ENCODE measurements around the gene CLBA1.

The CLBA1 gene

GRCh38 chr14:104993306-104993705 lies 7.7 kb downstream of the CLBA1 start:
- Histone ChIP-seq H3K27me3 (ENCODE audit: insufficient read depth, insufficient read length) (no peaks in the 10 kb centered on the region), H3K9ac (ENCODE audit: insufficient read length, low read depth) (no peak overlapping the region), H3K9me3 (ENCODE audit: insufficient read depth, low read length) (no peaks in the 10 kb centered on the region), H3K36me3 (ENCODE audit: insufficient read depth, insufficient read length, low read length) (peaks cover 66% of the 10 kb centered on the region), H3K4me3 (ENCODE audit: insufficient read length, low read depth) (no peak overlapping the region), H3K4me1 (ENCODE audit: insufficient read depth, insufficient read length) (no peaks in the 10 kb centered on the region)
- TF ChIP-seq SUZ12 (IDR thresholded peaks at IDR 0.05; ENCODE audit: extremely low read depth, insufficient read depth, insufficient read length) = no peak
- TF ChIP-seq ZNF274 (IDR thresholded peaks at IDR 0.05; ENCODE audit: low read depth, low read length) = no peak
- TF ChIP-seq YY1 (IDR thresholded peaks at IDR 0.05; ENCODE audit: insufficient read depth, insufficient read length) = no peak
- no peak for DNase-seq (ENCODE audit: low read depth, low spot score)

GRCh38 chr14:104993808-104994591 lies 8.4 kb downstream of the CLBA1 start:
- DNase-seq (ENCODE audit: low read depth, low spot score) = no peak
- Histone ChIP-seq H3K27me3 (ENCODE audit: insufficient read depth, insufficient read length) (no peaks in the 10 kb centered on the region), H3K36me3 (ENCODE audit: insufficient read depth, insufficient read length, low read length) (peaks cover 66% of the 10 kb centered on the region), H3K9me3 (ENCODE audit: insufficient read depth, low read length) (peaks cover under 1% of the 10 kb centered on the region; the same call in 1 of the 2 replicates), H3K4me3 (ENCODE audit: insufficient read length, low read depth) (no peak overlapping the region), H3K4me1 (ENCODE audit: insufficient read depth, insufficient read length) (no peaks in the 10 kb centered on the region), H3K9ac (ENCODE audit: insufficient read length, low read depth) (no peak overlapping the region)
- TF ChIP-seq ZNF274 (IDR thresholded peaks at IDR 0.05; ENCODE audit: low read depth, low read length) (no peak), SUZ12 (IDR thresholded peaks at IDR 0.05; ENCODE audit: extremely low read depth, insufficient read depth, insufficient read length) (no peak), YY1 (IDR thresholded peaks at IDR 0.05; ENCODE audit: insufficient read depth, insufficient read length) (no peak)

GRCh38 chr14:104994978-104995377 lies 9.4 kb downstream of the CLBA1 start:
- H3K9ac ChIP-seq (ENCODE audit: insufficient read length, low read depth) = no peak overlapping the region
- TF ChIP-seq YY1 (IDR thresholded peaks at IDR 0.05; ENCODE audit: insufficient read depth, insufficient read length) = no peak
- no peaks in the 10 kb centered on the region for H3K27me3 ChIP-seq (ENCODE audit: insufficient read depth, insufficient read length)
- no peaks in the 10 kb centered on the region for H3K4me1 ChIP-seq (ENCODE audit: insufficient read depth, insufficient read length)
- no peak overlapping the region for H3K4me3 ChIP-seq (ENCODE audit: insufficient read length, low read depth)
- peaks cover 65% of the 10 kb centered on the region for H3K36me3 ChIP-seq (ENCODE audit: insufficient read depth, insufficient read length, low read length)
- DNase-seq (ENCODE audit: low read depth, low spot score) = no peak
- peaks cover 10% of the 10 kb centered on the region; the same call in 1 of the 2 replicates for H3K9me3 ChIP-seq (ENCODE audit: insufficient read depth, low read length)

- H3K9me3 ChIP-seq (ENCODE audit: insufficient read depth, low read length) = peaks cover 11% of the 10 kb centered on the region; the same call in 1 of the 2 replicates
- no peaks in the 10 kb centered on the region for H3K27me3 ChIP-seq (ENCODE audit: insufficient read depth, insufficient read length)
- TF ChIP-seq ZNF274 (IDR thresholded peaks at IDR 0.05; ENCODE audit: low read depth, low read length) (no peak), YY1 (IDR thresholded peaks at IDR 0.05; ENCODE audit: insufficient read depth, insufficient read length) (no peak), SUZ12 (IDR thresholded peaks at IDR 0.05; ENCODE audit: extremely low read depth, insufficient read depth, insufficient read length) (no peak)
- H3K9ac ChIP-seq (ENCODE audit: insufficient read length, low read depth) = no peak overlapping the region
- no peak for DNase-seq (ENCODE audit: low read depth, low spot score)
- no peak overlapping the region for H3K4me3 ChIP-seq (ENCODE audit: insufficient read length, low read depth)
- H3K4me1 ChIP-seq (ENCODE audit: insufficient read depth, insufficient read length) = no peaks in the 10 kb centered on the region
- peaks cover 61% of the 10 kb centered on the region for H3K36me3 ChIP-seq (ENCODE audit: insufficient read depth, insufficient read length, low read length)
Measured at GRCh38 chr14:104996032-104996431, 10.4 kb downstream of the CLBA1 start.

- Histone ChIP-seq H3K36me3 (ENCODE audit: insufficient read depth, insufficient read length, low read length) (peaks cover 59% of the 10 kb centered on the region), H3K4me3 (ENCODE audit: insufficient read length, low read depth) (no peak overlapping the region), H3K9me3 (ENCODE audit: insufficient read depth, low read length) (peaks cover 11% of the 10 kb centered on the region; the same call in 1 of the 2 replicates), H3K9ac (ENCODE audit: insufficient read length, low read depth) (no peak overlapping the region), H3K27me3 (ENCODE audit: insufficient read depth, insufficient read length) (no peaks in the 10 kb centered on the region), H3K4me1 (ENCODE audit: insufficient read depth, insufficient read length) (no peaks in the 10 kb centered on the region)
- DNase-seq (ENCODE audit: low read depth, low spot score) = no peak
- TF ChIP-seq ZNF274 (IDR thresholded peaks at IDR 0.05; ENCODE audit: low read depth, low read length) = no peak
- TF ChIP-seq SUZ12 (IDR thresholded peaks at IDR 0.05; ENCODE audit: extremely low read depth, insufficient read depth, insufficient read length) = no peak
- no peak for TF ChIP-seq YY1 (IDR thresholded peaks at IDR 0.05; ENCODE audit: insufficient read depth, insufficient read length)
Measured at GRCh38 chr14:104996483-104996882, 10.9 kb downstream of the CLBA1 start.

GRCh38 chr14:104998801-104999200 lies 13.2 kb downstream of the CLBA1 start:
- TF ChIP-seq ZNF274 (IDR thresholded peaks at IDR 0.05; ENCODE audit: low read depth, low read length) (no peak), SUZ12 (IDR thresholded peaks at IDR 0.05; ENCODE audit: extremely low read depth, insufficient read depth, insufficient read length) (no peak), YY1 (IDR thresholded peaks at IDR 0.05; ENCODE audit: insufficient read depth, insufficient read length) (no peak)
- no peak overlapping the region for H3K9ac ChIP-seq (ENCODE audit: insufficient read length, low read depth)
- DNase-seq (ENCODE audit: low read depth, low spot score) = no peak
- no peak overlapping the region for H3K4me3 ChIP-seq (ENCODE audit: insufficient read length, low read depth)
- H3K9me3 ChIP-seq (ENCODE audit: insufficient read depth, low read length) = peaks cover 11% of the 10 kb centered on the region; the same call in 1 of the 2 replicates
- H3K27me3 ChIP-seq (ENCODE audit: insufficient read depth, insufficient read length) = no peaks in the 10 kb centered on the region
- H3K36me3 ChIP-seq (ENCODE audit: insufficient read depth, insufficient read length, low read length) = peaks cover 36% of the 10 kb centered on the region
- H3K4me1 ChIP-seq (ENCODE audit: insufficient read depth, insufficient read length) = no peaks in the 10 kb centered on the region

GRCh38 chr14:104999361-104999760 lies 13.8 kb downstream of the CLBA1 start:
- no peak for DNase-seq (ENCODE audit: low read depth, low spot score)
- Histone ChIP-seq H3K4me1 (ENCODE audit: insufficient read depth, insufficient read length) (no peaks in the 10 kb centered on the region), H3K36me3 (ENCODE audit: insufficient read depth, insufficient read length, low read length) (peaks cover 31% of the 10 kb centered on the region), H3K9ac (ENCODE audit: insufficient read length, low read depth) (no peak overlapping the region), H3K9me3 (ENCODE audit: insufficient read depth, low read length) (peaks cover 11% of the 10 kb centered on the region; the same call in 1 of the 2 replicates), H3K4me3 (ENCODE audit: insufficient read length, low read depth) (no peak overlapping the region), H3K27me3 (ENCODE audit: insufficient read depth, insufficient read length) (no peaks in the 10 kb centered on the region)
- no peak for TF ChIP-seq SUZ12 (IDR thresholded peaks at IDR 0.05; ENCODE audit: extremely low read depth, insufficient read depth, insufficient read length)
- no peak for TF ChIP-seq YY1 (IDR thresholded peaks at IDR 0.05; ENCODE audit: insufficient read depth, insufficient read length)
- no peak for TF ChIP-seq ZNF274 (IDR thresholded peaks at IDR 0.05; ENCODE audit: low read depth, low read length)

Data from NT2/D1 (cell line).